T-helper 9 cell (primary cell): Measurements from ENCODE around the gene IL1RL2.
A peak's percentile ranks its signal among the peaks of the same experiment; 100 is the strongest.

Source experiments
- DNase-seq: peaks from one replicate; pipeline ENCODE4 v3.0.0-alpha.2; 2020

IL1RL2 gene

DNA sequence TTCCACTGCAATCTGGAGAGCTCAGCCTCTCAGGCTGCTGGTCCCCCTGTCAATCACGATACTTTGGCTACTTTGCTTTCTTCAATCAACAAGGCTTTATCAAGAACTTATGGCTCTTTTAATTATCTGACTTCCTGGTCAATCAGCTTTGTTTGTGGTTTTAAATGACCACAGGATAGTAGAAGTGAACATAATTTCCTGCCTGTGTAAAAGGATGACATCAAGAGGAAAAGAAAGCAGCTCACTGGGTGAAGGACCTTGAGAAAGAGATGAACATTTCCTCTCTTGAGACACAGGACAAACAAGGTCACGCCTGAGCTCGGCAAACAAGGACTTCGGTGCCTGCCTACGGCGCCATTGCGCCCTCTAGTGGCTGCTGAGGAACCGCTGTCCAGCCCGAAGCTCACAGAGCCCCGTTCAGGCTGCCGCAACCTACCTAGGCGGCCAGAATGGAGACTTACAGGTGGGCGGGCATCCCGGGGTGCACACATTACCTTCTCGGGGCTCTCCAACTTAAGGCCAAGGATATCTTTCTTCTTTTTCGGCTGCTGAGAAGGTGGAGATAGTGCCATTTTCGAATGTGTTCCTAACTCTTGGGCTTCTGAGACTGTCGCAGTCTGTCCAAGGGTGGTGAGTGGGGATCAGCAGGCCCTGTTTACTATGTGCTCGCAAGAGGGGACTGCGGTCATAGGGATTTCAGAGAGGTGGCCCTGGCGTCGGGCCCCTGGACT is 54.0 kb downstream of the IL1RL2 start:
- peak; percentile 85 for DNase-seq

DNA sequence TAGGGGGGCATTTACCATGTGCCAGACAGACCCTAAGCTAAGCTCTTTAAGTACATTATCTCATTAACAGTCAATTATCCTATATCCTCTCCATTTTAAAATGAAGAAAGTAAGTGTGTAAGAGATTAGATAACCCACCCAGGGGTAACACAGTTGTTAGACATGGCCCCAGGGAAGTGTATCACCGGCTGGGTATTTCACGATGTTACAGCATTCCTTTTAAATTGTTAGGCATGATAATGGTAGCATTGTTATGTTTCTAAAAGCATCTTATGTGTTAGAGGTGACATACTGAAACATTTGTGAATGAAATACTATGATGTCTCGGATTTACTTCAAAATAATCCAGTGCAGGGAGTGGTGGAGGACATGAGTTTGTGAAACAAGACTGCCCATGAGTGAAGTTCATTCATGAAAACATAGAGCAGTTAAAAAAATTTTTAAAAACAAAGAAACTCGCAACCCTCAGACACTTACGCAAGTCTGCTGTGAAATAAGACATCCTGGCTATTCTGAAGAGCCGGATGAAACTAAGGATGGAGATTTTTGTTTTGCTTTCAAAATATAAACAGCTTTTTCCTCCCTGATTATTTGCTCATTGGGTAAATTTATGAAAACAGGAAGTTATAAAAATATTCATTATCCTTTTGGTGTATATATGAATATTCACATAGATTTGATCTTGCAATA is 54.9 kb downstream of the IL1RL2 start:
- DNase-seq = no peak

DNA sequence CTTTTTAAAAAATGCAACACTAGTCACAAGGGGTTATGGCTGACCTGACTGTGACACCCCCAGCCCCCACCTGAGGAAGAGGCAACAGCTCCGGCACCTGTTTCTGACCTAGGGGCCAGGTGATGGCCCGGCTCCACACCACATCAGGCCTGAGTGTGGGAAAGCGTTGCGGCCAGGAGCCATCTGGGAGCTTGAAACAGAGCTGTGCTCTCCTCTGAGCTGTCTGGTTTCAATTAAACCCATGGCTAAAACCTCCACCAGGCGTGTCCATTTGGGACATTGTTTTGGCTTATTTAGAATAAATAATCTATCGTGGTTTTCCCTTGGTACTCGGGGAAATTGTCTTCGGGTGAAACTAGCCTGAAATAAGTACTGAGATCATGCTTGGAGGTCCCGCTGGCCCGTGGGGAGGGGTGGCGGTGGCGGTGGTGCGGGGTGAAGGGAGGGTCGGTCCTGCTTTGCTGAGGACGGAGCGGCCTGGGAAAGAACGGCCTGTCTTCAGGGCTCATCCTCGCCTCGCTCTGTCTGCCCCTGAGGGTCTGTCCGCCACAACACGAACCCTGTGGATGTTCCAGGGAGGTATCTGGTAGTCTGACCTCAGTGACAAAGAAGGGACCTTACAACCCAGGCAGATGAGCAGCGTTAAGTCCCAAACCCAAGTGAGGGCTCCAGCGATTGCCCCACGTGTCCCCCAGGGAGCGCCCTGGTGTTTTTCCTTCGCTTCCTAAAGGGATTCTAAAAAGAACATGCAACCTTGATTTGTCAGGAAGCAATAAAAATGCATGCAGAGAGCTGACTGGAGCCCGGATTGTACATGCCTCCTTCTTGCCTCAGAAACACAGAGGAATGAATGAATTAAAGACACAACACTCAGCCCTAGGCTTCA is 58.7 kb downstream of the IL1RL2 start:
- no peak for DNase-seq

DNA sequence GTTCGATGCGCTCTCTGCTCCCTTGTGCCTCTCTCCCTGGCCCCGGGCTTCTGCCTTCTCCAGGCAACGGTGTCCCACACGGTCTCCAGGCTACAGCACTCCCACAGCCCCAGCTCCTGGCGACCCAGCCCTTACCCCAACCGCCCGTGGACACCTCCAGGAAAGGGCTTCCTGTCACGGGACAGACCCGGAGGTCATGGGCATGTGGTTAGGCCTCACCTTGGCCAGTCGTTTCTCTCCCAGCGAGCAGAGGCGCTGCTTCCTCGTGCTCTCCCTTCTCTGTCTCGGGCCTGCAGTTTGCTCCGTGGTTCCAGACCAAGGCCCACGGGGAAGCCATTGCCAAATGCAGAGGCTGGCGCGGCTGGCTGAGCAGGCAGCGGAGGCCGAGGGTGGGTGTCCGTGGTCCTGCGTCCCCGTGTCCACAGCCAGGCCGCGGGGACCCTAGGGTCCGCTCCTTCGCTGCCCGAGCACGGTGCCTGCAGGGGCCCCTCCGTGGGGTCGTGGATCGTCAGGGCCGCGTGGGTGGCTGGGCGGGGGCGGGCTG is 63.5 kb downstream of the IL1RL2 start:
- DNase-seq = no peak

DNA sequence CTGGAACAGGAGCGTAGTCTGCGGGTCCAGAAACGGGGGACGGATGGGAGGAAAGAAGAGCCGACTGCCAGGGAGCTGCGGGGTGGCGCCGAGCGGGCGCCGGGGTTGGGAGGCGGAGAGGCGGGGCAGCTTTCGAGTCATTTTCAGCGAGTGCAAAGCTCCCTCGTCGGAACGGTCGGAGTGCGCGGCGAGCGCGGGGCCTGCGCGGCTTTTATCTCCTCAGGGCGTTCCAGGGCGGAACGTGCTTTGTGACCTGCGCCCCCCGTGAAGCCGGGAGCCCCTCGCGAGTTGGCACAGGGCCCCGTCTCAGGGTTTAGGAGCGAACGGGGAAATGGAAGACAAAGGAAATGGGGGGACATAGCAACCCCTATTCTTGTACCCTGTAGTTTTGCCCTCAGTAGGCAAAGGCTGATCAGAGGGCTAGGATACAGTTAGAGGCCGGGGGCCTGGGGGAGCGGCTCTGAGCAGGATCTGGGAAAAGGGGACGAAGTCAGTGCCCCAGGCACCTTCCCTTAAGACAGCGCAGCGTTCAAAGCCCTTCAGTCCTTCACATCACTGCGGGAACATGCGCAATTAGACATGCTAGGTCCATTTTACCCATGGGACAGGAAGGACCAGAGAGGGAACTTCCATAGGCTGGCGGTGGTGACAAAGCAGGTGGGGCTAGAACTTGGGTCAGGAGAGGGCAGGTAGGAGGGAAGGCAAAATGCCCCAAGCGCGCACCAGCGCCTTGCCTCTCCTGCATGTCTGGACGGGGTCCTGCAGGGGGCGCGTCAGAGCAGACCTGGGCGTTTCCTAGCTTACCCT is 64.4 kb downstream of the IL1RL2 start:
- DNase-seq = peak; percentile 51

DNA sequence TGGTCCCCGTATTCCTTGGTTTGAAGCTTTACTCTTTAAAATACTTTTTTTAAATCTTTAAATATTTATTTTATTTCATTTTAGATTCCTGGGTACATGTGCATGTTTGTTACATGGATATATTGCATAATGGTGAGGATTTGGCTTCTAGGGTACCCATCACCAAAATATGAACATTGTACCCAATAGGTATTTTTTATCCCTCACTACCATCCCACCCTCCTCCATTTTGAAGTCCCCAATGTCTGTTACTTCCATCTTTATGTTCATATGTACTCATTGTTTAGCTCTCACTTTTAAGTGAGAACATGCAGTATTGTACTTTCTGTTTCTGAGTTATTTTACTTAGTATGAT is 65.0 kb downstream of the IL1RL2 start:
- DNase-seq = no peak

DNA sequence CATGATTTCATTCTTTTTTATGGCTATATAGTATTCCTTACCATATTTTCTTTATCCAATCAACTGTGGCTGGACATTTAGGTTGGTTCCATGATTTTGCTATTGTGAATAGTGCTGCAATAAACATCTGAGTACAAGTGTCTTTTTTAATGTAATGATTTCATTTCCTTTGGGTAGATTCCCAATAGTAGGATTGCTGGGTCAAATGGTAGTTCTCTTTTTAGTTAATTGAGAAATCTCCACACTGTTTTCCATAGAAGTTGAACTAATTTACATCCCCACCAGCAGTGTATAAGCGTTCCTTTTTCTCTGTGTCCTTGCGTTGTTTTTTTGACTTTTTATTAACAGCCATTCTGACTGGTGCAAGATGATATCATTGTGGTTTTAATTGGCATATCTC is 65.4 kb downstream of the IL1RL2 start:
- no peak for DNase-seq

DNA sequence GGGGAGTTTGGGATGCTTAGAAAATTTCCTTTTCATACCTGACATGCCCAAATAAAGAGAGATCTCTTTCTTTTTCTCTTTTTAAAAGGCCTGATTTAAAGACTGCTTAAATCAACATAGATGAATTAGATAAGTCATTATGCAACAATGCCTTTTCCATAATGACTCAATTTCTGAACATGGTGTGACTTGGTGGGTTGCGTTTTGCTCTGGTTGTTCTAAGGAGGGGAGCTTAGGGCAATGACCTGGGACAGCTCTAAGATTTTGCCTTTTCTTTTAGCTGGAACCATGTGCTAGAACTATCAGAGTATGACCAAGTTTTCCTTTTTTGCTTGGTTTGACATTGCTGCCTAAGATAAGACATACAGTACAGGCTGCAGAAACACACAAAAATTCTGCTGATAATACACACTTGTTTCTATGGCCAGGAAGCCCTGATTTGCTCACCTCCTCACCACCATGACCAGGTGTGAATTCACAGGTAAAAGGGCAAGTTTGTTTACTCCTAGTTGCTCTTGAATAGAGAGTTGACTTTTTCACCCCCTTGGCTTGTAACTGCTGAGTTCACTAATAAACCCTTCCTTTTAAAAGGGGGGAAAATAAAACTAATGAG is 66.4 kb downstream of the IL1RL2 start:
- no peak for DNase-seq

DNA sequence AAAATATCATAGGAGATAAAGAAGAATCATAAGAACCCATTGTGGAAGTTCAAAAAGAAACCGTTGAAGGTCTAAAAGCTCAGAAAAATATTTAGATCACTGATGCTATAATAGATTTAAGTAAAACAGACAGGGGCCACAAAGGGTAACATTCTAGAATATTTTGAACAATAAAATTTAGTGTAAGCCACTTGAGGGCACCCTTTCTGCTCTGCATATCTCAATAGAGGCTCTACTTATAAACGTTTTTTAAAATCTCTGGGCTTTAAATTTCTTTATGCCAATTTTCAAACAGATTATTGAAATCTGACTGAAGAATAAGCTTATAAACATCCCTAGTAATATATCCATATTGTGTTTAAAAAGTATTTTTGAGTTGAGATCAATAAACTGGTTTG is 66.9 kb downstream of the IL1RL2 start:
- no peak for DNase-seq

DNA sequence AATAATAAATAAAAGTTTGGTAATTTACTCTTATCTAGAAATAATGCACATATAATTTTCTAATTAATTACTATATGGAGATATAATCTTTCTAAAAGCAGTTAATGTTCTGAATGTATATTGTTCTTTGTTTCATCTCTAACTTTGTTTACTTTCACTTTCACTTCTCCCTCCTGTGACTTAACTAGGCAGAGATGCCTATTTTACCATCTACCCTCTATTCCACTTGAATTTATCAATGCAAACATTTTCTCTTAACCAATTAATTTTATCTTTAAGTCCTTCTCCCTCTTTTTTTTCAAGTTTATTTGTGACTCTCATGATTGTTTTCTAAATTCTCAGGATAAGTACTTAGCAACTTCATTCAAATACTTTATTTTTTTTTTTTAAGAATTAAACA is 69.5 kb downstream of the IL1RL2 start:
- no peak for DNase-seq

DNA sequence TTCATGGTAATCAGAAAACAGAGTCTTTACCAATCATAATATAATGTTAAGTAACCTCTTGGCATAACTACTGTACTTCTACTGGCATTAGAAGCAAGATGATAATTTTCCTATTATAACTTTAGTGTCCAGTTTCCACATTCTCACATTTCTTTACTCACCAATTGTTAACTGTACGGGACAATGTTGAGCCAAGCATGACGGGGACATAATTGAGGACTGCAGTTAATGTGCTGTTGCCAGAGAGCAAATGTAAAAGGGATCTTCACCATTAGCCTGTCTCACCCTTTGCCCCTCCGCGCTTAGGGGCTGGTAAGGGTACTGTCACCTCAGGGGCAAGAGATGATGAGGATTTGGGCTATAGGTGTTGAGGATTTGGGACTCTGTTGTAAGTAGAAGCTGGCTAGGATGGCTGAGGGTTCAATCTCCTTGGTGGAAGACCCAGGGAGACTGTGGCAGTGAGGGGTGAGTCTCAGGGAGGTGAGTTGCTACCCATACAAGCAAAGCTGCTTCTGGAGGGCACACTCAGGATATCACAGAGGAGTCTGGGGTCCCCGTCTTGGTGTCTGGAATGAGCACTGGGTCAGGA is 70.1 kb downstream of the IL1RL2 start:
- DNase-seq = no peak

DNA sequence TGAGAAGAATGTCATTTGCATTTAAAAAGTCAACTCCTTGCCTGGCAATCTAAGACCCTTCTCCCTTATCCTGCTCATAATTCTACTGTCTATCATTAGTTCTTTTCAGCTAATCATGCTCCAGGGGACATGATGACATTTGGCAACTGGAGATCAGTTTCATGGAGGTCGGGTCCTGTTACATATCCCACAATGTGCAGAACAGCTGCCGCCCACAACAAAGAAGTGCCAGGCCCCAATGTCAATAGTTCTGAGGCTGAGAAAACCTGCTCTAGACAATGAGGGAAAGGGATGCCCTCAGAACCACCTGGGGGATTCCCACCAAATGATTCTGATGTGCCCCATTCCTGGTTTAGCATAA is 71.2 kb downstream of the IL1RL2 start:
- DNase-seq = no peak

DNA sequence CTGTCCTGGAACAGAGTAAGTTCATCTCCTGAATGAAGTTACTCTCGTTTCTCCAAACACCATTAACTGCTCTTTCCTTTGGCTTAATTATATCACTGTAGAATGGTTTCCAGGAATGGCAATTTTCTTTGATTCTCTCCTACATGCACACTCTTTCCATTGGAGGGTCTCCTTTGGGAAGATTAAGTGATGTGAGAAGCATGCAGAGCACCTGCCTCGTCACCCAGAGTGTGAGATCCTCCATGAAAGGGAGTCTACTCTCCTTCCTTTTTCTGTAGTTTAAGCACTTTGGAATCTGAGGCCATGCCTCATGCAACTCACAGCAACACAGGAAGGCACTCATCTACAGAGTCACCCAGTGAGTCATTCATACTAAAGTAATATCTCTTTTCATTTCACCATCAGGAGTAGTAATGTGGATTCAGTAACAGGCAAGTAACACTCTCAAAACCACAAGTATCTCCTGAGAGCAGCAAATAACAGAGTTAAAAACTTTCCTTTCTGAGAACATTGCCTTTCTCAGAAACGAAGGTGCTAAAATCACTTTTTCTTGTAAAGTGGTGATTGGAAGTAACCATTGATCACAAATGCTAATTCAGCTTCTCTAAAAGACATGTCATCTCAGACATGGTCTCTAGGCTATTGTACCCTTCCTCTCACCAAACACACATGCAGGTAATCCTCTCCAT is 71.7 kb downstream of the IL1RL2 start:
- DNase-seq = no peak

DNA sequence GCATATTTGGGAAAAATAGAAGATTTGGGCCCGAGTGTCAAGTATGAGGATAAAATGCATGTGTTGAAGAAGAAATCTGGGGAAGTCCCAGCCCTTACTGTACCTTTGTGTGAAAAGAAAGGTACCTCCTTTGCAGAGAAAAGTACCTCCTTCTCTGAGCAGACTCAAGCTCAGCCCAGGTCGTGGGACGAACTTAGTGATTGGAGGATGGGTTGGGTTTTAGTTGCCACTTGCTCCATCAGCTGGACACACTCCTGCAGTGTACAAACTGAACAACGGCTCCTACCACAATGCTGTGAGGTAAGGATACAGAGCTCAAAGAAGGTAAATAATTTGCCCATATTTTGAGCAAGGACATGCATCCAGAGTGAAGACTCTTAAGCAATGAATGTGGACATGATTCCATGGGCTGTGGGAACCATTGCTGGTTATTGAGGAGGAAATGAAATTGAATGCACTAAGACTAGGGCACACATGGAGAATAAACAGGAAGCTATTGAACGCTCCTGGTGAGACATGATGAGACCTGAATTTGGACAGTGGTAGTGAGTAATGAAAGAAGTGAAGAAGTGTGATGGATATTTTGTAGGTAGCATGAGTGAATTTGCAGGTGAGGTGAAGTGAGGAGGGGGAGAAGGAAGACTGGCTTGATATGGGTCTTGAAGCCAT is 74.8 kb downstream of the IL1RL2 start:
- no peak for DNase-seq

DNA sequence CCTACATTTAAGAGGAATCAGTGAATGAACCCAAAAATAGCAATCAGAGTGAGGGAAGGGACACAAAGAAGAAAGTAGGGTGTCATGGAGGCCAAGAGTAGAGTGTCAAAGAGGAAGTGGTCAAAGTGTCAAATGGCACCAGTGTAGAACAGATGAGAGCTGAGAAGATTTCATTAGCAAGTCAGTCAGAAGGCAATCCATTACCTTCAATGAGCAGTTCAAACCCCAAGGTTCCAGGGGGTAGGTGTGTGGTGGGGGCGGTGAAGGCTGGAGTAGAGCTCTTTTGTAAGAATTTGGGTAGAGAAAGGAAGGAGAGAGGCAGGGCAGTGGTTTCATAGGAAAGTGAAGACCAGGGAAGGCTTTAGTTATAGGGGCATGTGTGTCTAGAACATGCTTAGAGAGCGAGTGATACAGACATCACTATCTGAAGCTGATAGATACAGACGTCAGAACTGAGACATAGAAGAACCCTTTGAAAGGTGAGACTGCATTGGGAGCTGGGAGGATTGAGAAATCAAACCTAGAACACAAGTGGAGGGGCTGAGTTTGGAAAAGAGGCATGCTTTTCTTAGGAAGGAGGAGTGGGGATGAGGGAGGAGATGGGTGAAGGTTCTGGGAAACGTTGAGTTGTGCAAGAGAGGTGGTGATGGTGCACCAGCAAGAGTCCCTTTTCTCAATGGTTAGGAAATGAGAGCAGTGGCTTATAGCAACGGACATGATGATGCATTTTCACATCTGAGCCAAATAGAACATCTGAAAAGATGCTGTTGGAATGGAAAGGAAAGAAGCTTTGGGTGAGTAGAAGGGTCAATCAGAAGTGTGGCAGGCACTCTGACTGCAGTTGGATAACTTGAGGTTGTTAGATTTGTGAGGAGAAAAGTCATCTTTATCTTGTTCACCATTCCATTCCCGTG is 75.7 kb downstream of the IL1RL2 start:
- DNase-seq = no peak

DNA sequence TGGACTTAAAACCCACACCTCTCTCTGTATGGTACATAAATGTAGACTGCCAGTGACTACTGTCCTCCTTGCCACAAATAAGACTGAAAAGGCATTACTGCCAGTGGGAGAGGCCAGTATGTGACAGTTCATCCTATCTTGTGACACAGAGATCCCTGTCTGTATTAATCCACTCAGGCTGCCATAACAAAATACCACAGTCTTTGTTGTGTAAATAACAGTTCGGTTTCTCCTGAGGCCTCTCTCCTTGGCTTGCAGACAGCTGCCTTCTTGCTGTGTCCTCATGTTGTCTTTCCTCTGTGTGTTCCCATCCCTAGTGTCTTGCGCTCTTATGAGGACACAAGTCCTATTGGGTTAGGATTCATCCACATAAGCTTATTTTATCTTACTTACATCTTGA is 78.1 kb downstream of the IL1RL2 start:
- no peak for DNase-seq

DNA sequence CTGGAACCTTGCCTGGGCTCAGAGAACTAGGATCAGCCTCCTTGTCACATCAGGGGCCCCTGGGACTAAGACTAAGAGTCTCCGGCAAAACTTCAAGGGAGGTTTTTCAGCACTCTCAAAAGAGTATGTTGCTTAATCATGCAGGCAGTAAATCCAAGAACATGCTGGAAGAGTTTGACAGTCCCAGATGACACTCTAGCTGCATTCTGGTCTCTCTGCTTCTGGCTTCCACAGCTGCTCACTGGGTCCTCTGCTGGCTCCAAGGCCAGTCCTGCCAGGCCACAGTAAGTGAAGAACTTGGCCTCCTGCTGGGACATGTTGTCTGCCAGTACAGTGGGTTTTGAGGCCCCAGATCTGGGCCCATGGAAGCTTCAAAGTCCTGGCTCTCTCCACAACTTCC is 79.4 kb downstream of the IL1RL2 start:
- DNase-seq = no peak

DNA sequence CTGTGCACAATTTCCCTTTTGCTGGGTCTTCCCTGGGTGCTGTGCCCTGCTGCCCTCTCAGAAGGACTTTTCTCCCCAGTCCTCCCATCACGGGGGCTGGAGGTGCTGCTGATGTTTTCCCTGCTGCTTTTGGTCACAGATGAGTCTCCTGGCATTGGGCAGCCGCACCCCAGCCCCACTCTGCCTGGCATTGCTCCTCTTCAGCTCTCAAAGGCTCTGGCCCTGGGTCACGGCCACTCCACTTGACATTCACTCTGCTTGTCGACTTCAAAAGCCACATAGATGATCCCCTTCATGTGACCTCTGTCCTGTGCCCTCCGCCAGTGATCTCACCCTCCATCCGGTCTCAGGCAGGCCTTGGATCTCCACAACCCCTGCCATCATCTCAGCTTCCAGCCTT is 81.0 kb downstream of the IL1RL2 start:
- no peak for DNase-seq

DNA sequence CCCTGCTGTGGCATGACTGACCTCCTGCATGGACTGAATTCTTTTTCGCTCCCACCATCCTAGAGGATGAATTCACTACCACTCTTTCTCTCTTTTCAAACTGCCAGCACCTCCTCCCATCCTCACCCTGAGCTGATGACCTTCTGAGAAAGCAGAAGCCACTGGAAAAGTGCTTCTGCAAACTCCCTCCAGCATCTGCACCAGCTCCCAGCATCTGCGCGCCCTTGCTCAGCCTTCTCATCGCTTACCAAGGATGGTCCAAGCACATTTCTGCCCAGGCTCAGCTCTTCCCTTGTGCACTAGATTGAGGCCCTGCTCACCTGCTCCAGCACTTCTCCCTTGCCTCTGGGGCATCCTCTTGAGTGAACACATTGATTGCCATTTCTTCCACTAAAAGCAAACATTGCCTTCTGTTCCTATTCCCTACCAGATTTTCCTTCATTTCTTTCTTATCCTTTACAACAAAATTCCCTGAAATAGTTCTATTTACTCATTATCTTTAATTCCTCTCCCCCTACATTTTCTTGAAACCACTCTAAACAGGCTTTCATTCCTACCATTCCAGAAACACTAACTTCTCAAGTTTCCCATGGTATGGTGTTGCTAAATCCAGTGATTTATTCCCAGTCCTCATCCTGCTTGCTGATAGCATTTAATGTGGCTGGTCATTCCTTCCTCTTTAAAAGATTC is 81.8 kb downstream of the IL1RL2 start:
- no peak for DNase-seq
